NB4 (cell line): ENCODE measurements around the gene ARL8A.

Source experiments
- POLR2A ChIP-seq: IDR thresholded peaks from 2 replicates; pipeline ENCODE4 v1.6.1; 2011; ENCODE audit warnings: mild to moderate bottlenecking; ENCODE audit not compliant: insufficient read length; ENCODE audit errors: extremely low read depth
- TF ChIP-seq, protein P1 (sequence below): IDR thresholded peaks from one replicate; pipeline ENCODE4 v1.5.1; 2012; ENCODE audit warnings: low read depth, low read length
- TF ChIP-seq, protein P2 (sequence below): IDR thresholded peaks from 2 replicates; pipeline ENCODE4 v1.6.1; 2011; ENCODE audit warnings: low read depth, low read length

DNA sequence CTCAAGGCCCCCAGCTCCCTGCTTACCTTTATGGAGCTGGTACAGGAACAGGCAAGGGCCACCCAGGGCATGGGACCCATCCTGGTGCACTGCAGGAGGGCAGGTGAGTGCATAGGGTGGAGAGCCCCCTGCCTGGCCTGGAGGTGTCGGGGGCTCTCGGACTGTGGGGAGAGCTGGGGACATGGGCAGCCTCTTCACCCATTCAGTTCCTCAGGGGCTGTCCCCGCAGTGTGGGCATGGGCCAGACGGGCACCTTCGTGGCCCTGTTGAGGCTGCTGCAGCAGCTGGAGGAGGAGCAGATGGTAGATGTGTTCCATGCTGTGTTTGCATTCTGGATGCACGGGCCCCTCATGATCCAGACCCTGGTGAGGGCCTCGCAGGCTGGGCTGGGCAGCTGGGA is 41.8 kb upstream of the ARL8A start:
- TF ChIP-seq, protein P1, sequence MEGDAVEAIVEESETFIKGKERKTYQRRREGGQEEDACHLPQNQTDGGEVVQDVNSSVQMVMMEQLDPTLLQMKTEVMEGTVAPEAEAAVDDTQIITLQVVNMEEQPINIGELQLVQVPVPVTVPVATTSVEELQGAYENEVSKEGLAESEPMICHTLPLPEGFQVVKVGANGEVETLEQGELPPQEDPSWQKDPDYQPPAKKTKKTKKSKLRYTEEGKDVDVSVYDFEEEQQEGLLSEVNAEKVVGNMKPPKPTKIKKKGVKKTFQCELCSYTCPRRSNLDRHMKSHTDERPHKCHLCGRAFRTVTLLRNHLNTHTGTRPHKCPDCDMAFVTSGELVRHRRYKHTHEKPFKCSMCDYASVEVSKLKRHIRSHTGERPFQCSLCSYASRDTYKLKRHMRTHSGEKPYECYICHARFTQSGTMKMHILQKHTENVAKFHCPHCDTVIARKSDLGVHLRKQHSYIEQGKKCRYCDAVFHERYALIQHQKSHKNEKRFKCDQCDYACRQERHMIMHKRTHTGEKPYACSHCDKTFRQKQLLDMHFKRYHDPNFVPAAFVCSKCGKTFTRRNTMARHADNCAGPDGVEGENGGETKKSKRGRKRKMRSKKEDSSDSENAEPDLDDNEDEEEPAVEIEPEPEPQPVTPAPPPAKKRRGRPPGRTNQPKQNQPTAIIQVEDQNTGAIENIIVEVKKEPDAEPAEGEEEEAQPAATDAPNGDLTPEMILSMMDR, result no peak
- TF ChIP-seq, protein P2, sequence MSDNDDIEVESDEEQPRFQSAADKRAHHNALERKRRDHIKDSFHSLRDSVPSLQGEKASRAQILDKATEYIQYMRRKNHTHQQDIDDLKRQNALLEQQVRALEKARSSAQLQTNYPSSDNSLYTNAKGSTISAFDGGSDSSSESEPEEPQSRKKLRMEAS, result no peak
- no peak for TF ChIP-seq POLR2A
